Ovary (tissue), 3 donors: ENCODE results near the gene EFCAB5.

ENCODE experiments used
- POLR2A ChIP-seq: fragments of 450-650 bp; IDR thresholded peaks from one replicate; pipeline ENCODE4 v1.6.1; 2017; ENCODE audit warnings: antibody characterized with exemption, mild to moderate bottlenecking, moderate library complexity
- TF ChIP-seq, protein P1 (sequence below), 3 donors: fragments of 450-650 bp in 2 of 3; fragments of 200-600 bp in 1 of 3; IDR thresholded peaks; one replicate each; pipeline versions ENCODE4 v1.5.1 to v1.8.0; 2016 to 2022; ENCODE audit warnings: antibody characterized with exemption in 3 of 3, mild to moderate bottlenecking in 1 of 3
- donor health status: DM: no; HTN: no; CAD: no.

DNA sequence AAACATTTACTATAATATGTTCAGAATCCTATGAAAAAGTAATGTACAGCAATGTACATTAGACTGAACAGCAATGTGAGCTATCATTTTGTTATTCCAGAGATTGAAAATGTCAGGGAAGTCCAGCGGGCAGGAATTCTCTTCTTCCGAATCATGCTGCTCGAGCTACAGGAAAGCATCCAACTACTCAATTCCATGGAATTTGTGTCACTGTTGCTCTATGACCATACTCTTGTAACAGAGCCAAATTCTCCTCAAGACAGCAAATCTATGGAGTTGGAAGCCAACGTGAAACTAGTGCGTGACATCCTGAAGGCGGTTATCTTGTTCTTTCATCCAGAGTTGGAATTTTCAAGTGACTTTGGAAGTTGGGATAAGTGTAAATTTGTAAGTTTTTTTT lies 150.3 kb downstream of the EFCAB5 start:
- TF ChIP-seq, protein P1, sequence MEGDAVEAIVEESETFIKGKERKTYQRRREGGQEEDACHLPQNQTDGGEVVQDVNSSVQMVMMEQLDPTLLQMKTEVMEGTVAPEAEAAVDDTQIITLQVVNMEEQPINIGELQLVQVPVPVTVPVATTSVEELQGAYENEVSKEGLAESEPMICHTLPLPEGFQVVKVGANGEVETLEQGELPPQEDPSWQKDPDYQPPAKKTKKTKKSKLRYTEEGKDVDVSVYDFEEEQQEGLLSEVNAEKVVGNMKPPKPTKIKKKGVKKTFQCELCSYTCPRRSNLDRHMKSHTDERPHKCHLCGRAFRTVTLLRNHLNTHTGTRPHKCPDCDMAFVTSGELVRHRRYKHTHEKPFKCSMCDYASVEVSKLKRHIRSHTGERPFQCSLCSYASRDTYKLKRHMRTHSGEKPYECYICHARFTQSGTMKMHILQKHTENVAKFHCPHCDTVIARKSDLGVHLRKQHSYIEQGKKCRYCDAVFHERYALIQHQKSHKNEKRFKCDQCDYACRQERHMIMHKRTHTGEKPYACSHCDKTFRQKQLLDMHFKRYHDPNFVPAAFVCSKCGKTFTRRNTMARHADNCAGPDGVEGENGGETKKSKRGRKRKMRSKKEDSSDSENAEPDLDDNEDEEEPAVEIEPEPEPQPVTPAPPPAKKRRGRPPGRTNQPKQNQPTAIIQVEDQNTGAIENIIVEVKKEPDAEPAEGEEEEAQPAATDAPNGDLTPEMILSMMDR (IDR thresholded peaks at IDR 0.05): no peak
- TF ChIP-seq POLR2A: no peak
